Activated CD4-positive, alpha-beta T cell treated with anti-CD3 and anti-CD28 coated beads, Interleukin-2, amount 50 U/mL, for 48 hours (primary cell): ENCODE measurements around the gene TIFAB.

ENCODE experiments used
- DNase-seq, 2 experiments: peaks; one replicate each; pipeline ENCODE4 v3.0.0-alpha.2; 2020

TIFAB gene

DNA sequence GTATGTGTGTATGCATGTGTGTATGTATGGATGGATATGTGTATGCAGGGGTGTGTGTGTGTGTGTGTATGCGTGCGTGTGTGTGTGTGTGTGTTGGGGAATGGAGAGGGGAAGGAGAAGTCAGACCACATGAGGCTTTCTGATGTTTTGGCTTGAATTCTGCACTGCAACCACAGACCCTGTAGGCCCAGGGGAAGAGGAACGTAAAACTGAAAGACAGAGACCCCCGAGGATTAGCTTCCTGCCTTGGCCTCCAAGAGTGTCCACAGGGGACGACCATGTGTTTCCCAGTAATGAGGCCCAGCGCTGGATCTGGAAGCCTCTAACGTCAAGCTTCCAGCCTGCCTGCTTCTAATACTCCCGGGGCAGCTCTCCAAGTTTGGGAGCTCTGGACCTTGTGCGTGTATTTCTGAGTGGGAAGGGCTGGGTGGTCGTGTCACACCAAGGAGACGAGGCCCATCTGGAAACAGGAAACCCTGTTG is 10.8 kb downstream of the TIFAB start:
- no peak for DNase-seq

DNA sequence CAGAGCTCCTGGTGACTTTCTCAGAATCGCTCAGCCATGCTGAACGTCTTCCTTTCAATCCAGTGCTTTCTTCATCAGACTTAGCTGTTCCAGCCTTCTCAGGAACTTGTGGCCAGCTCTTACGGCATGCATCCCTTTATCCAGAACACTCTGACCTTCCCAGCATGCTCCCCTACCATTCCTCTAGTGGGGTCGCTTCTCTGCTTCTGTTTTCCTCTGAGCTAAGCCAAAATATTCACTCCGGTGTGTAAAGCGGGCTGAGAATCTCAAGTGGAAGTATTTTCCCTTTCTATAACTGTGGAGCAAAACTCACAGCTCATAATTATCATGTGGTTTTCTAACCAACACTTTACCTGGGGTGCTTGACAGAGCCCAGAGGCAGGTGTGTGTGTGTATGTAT is 11.2 kb downstream of the TIFAB start:
- DNase-seq = no peak

DNA sequence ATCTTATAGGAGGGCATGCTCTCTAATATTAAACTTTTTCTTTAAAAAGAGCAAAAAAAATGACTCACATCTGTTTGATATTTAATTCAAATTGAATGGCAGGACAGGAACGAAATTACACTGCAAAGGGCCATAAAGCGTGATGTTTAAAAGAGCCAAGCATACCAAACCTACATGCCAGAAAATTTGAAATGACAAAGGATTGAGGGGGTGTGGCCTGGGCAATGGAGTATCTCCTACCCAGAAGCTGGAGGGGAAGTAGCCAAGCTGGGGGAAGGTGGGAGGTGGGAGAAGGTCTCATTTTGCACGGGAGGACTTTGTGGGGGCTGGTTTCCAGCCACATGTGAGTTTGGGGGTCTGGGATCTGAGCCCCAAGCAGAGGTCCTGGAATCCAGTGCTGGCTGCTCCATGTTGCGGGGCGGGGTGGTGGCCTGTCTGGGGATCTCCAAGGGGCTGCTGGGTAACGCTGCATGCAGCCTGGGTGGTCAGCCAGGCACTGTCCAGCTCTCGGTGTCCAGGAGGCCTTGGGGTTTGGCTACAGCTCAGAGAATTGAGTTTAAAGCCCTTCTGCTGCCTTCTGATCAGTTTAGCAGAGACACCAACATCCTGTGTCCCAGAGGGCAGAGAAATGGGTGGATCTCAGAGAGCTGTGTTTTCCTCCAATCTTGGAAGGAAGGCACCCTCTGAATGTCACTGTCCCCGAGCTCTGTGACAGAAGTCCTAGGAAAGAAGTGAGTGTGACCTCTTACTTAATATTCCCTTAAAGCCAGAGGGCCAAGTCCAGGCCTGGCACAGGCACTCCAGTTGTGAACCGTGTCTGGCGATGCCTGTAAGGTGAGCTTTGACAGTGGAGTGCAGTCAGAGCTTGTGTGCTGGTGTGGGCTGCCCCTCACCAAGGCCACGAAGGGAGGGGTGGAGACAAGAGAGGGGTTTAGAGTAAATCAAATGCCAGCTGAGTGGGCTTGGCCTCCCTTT is 12.6 kb downstream of the TIFAB start:
- DNase-seq = no peak

DNA sequence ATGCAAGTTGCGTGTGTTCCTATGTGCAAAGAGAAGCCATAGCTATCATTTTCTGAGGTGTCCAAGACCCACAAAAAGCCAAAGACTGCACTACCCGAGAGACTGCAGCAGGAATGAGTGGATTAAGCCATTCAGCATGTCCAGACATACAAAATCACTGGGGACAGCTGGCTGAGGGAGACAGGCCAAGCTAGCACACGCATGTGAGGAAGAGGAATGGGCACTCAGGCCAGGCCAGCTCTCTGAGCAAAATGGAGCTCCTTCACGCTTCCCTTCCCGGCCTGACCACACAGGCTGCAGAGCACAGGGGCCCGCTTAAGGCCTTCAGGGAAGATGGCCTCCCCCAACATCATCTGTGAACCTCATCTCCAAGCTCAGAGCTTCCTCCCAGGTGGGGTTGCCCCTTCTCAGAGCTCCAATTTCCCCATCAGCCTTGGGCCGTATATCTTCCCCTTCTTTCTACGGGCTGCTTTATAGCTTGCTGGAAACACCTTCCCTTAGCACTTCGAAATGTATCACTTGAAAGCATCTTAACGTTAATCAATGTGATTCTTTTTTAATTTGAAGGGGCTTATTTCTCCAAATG is 13.4 kb downstream of the TIFAB start:
- DNase-seq = no peak

DNA sequence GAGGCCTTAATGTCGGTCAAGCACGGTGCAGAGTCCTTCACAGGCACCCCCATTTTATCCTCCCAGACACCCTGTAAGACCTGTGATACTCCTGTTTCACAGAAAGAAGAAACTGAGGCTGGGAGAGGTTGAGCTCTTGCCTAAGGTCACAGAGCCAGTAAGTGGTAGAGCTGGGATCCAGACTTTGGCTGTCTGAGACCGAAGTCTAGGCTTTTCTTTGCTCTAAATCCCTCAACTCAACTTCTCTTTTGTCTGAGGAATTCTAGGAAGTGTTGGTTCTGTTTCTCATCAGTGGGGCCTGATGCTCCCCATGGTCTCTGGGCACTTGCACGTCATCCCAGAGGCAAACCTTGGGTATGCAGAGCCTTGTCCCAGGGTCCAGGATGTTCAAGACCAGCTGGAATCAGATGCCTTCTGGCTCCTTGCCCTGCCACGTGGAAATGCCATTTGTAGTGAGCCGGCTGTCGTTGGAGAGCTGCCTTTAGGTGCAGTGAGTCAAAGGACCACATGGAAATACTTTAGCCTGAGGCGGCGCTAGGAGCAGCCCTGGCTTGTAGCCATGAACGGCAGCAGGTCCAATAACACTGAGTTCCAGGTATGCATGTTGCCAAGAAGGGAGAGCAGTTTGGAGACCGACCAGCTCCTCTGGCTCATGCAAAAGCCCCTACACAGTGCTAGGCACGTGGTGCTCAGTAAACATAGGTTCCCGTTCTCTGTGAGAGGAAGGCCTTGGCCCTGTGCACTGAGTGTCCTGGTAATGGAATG is 14.2 kb downstream of the TIFAB start:
- no peak for DNase-seq

DNA sequence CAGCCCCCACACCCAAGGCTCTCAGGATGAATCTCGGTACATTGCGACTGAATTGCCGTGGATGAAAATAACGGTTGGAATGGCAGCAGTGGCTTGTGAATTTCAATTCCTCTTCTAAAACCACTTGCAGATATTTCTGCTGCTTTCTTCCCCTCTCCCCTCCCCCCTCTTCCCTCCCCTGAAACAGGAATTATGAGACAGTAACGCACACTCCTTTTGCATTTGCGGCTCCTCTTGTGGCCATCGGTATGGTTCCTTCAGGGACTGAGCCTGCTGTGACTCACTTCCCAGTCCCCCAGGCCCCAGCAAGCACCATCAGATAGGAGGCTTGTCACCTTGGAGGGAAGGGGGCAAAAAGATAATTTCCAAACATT is 14.7 kb downstream of the TIFAB start:
- no peak for DNase-seq

DNA sequence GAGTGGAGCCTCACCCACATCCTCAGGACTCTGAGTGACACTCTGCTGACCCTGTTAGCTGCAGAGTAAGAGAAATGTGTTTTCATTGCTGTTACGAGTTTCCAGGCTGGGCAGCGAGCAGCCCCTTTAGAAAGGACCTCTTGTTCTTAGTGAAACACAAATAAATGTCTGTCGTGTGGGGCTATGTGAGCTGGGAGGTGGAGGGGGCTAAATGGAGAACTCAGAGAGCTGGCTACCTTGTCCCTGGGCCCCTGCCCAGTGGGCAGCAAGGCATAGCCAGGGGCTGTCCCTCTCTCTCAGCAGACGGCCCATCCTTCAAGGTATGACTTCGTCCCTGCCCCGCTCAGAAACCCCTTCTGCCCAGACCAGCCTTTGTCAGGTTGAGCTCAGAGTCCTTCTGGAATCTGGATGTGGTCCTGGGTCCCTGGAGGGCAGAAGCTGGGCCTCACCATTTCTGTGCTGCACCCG is 15.2 kb downstream of the TIFAB start:
- DNase-seq = no peak

DNA sequence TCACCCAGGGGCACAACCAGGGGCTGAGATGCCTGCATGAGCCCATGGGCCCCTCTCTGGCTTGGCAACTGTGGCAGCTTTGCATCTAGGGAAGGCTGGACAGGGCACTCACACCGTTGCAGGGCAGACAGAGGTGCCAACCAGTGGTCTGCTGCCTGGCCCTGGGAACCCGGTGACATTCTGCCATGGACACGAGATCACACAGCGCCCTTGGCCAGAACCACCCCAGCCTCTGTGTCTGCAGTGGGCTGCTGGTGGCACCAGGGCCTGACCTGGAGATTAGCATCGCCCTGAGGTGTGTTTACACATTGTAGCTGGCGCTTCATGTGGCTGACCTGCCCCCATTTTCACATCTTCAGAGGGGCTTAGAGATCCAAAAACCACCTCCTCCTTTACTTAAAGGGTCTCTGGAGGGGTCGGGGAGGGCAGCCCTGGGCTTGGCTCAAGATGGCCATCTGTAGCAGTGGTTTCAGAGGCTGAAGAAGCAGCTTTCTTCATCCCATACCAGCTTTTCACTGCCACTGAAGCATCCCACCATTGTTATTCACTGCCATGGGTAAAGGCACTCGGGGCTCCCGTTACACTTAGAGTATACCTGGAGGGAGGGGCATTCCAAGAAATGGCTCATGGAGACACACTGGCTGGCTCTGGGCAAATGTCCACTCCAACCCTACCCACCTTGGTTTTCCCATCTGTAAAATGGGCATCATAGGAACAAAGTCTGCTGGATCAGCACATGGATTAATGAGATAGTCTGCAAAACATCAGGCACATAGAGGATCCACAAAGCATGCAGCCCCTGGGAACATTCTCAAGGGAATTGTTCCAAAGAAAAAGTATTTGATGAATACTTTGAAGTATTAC is 16.5 kb downstream of the TIFAB start:
- no peak for DNase-seq

DNA sequence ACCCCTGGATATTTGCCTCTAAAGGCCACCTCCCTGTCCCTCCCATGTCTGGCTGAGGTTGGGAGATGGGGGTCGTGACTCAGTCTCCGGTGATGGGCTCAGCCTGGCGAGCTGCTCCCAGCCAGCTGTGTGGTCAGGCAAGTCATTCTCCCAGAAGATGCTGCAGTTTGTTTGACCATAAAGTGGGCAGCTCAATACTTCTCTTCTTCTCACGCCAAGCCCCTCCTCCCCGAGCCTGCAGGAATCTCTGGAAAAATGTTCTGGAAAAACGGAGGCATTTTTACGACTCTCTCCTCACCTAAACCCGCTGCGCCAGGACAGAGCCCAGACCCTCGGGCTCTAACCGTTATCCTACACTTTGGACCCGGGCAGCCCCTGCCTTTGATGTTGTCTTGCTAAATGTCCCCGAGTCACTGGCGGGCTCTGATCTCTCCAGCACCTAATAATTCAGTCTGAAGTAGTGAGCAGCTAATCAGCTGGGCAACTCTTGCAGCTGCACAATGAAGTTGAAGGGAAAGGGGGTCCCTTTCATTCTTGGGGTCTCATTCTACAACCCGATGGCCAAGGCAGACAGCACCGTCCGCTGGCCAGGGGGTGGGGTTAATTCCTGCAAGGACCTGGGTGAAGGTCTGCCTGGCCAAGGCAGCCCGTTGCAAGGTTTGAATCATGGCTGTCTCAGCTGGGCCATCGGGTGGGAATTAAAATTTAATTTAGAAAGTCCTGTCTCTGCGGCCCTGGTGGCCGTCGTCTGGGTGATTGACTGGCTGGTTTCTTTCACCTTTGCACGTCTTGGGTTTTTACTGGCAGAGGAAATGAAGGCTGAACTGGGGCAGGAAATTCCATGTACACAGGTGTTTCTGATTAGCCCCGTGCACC is 17.3 kb downstream of the TIFAB start:
- DNase-seq = no peak

DNA sequence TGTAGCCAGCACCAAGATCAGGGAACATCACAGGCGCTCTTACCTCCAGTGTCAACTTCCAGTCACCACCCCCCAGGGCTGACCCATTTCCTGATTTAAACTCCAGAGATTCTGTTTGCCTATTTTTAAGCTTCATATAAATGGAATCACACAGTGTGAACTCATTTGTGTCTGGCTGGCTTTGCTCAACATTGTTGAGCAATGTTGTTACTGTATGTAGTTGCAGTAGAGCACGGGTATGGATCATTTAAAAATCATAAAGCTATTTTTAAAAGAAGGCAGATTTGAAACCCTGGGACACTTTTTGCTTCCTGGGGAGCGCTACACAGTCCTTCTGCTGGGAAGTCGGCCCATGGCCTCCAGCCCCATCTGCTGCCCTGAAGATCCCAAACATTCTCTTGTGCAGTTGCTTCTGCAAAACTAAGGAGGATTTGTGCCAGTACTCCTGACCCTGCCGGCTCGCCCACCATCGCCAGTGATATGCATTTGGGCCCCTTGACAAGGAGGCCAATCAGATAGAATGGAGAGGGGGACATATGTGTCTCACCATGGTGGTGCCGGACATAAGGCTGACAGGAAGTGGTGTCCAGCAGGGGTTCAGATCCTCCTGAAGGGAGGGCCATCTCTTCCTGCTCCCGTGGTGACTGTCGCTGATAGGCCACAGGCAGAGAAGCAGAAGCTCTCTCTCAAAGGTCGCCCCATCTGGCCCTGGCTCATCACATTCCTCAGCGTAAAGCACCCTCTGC is 18.3 kb downstream of the TIFAB start:
- DNase-seq = no peak

DNA sequence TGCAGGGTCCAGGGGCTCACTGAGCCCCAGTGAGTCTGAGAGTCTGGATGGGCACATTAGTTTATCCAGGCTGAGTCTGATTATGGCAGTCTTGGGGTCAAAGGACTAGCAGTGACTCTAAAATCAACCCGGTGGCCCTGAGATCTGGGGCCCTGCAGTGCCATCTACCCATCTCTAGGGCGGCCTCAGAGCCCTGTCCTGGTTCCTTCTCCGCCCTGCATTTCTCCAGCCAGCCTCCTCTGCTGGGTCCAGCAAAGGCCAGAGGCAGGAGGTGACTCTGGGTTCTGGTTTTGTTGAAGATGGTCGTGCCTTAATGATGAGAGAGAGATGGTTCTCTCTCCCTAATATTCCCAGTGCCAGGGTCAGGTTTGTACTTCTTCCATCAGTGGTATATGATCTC is 20.0 kb downstream of the TIFAB start:
- no peak for DNase-seq

DNA sequence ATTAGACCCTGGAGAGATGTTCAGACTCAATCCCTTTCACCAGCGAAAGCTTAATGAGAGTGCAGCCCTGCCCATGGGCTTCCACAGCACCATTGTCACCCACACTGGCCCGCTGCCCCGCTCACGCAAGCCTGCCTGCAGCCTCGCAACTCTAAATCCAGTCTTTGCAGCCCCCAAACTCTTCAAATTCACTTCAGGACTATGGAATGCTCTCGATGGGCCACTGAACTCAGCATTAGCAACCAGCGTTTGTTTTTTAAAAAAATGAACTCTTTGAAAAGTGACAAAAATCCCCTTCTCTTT is 22.1 kb downstream of the TIFAB start:
- DNase-seq = no peak

DNA sequence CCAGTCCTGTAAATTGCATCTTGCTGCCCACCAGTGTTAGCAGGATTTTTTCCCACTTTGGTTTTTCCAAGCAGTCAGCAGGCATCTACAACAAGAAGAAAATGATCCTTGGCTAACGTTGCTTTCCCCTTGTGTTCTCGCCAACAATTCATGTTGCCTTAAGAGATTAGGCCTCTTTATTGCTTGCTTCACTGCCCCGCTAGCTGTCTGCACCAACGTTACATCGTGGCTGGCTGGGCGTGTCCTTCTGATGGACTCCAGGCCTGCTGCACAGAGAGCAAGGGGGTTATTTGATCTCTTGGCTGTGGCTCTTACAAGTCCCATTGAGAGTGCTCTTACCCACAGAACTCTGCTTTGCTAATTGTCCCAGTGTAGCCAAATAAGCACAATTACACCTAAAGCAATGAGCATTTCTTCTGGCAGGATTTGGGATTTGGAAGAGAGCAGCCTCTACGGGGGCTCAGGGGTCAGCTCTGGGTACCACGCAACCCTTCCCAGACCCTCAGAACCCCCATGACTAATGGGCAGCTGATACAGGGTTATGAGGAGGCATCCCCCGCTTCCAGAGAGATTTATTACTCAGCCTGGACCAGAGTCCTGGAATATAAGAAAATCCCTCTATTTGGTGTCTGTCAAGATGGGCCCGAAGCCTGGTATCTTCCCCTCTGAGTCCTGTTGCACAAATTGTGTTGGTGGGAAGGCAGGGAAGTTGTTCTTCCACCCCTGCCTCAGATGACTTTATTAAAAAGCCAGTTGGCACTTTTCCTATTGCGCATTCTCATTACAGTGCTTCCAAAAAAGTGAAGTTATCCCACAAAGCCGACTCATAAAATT is 22.6 kb downstream of the TIFAB start:
- no peak for DNase-seq

DNA sequence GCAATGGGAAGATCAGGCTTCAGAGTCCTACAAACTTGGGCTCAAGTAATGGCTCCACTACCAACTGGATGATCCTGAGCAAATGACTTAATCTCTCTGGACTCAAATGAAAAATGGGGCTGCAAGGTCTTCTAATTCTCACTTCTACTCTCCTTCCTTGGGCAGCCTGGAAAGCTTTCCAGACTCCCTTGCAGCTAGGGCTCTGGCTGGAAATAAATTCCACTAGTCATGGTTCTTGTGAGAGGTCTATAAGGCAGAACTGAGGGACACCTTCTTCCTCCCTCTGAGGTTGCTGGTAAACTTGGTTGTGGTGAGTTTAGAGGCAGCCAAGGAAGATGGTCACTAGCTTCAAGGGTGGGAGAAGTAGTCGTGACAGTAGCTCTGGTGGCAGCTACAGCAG is 23.6 kb downstream of the TIFAB start:
- no peak for DNase-seq

DNA sequence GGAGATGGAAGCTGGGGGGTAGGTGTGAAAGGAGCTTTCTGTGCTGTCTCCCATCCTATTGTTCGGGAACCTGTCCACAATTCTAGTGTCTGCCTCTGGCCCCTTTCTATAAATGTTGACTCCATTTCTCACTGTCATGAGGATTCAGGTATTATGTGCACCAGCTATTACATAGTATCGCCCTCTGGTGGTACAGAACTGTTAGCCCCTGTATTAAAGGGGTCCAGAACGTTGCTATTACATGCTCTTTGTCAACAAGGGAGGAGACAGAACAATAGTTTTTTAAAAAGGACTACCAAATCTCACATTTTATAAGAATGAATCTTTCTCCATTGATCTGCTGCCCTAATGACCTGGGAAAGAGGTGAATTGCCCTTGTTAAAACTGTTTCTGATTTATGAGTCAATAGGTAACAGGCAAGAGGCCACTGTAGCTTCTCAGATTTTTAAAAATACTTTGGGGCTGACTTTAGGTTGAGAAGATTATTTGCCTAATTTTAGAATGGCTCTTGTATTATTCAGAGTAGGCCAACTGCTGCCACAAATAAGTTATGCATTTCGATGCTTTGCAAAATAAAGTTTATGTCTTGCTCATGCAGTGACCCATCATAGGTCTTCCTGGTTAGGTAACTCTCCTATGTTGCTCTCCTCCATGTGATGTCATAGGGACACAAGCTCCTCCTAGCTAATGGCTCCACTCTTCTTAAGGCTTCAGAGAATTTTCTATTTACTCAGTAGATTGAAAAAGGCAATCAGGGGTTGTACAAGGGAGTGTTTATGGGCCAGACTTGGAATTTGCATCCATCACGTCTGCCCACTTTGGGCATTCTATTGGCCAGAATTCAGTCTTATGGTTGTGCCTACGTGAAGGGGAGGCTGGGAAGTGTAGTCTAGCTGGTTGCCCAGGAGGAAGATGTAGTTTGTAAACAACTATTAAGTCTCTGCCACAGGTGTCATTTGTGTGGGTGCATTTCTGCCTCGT is 25.8 kb downstream of the TIFAB start:
- DNase-seq = peak in 1 of 2 experiments; percentile 13

DNA sequence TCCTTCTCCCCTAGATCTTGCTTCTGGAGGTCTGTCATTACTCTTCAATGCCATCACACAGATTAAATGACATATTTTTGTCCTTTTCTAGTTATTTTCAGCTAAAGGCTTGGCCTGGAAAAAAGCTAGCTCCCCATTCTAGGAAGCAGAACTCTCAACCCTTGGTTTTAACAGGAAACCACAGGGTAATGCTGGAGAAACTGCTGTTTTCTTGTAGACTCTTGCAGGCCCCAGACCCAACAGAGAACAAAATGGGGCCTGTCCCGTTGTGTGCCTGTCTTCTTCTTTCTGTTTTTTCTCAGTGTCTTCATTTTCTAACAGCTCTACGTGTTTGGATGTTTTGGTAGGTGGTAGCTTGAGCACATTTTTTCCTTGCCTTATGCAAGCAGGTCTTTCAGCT is 26.5 kb downstream of the TIFAB start:
- no peak for DNase-seq

DNA sequence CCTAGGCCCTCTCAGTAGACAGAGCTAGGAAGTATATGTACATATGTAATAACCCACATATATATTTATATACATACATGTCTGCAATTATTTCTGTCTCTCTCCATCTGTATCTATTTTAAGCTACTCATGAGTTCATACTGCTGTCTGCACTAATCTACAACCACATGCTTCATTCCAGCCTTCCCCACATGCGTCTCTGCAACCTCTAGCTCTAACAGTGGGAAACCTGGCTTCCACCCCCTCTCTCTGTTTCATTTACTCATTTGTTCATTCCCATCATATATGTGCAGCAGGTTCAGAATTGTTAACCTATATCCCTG is 28.3 kb downstream of the TIFAB start:
- DNase-seq = no peak

DNA sequence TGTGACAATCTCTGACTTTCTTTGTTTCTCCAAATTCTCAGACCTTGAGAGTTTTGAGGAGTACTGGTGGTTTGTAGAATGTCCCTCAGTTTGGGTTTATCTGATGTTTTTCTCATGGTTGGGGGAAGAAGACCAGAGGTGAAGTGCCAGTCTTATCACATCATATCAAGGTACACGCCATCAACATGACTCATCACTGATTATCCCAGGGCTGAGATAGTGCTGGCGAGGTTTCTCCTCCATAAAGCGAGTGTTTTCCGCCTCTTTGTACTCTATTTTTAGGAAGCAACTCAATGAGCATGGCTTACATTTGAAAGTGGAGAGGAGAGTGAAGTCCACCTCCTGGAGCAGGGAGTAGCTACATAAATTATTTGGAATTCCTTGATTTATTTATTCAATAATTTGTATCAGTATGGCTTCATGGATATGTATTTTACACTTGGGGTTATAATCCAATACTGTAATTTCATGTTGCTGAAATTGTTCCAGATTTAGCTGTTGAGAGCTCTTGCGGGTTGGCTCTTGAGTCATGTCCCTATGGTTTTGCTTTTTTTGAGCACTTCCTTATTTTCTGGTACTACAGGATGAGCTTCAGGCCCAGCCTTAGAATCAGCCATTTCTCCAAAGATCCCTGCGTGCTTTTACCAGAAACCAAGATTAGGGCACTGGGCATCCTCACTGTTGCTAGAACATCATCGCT is 28.9 kb downstream of the TIFAB start:
- DNase-seq = no peak
